HG02943 (cell line): ENCODE data around the gene TAAR1.
A peak's percentile ranks its signal among the peaks of the same experiment; 100 is the strongest.
"Not testable (repeated sequence)": the region's sequence is repeated elsewhere in the genome, so short reads cannot be mapped to it uniquely, and the experiment has no call there.

Experiments used
- ATAC-seq: cut with Tn5 transposase; IDR thresholded peaks from one replicate; pipeline ENCODE4 v1.9.1; 2021; ENCODE audit warnings: mild to moderate bottlenecking, low read depth, moderate library complexity; ENCODE audit not compliant: unreplicated experiment

Gene TAAR1

GRCh38 chr6:132664309-132665034 is 5.5 kb upstream of the TAAR1 start:
- ATAC-seq: no peak

GRCh38 chr6:132663661-132664060 is 4.7 kb upstream of the TAAR1 start:
- no peak for ATAC-seq

GRCh38 chr6:132661906-132662305 is 2.9 kb upstream of the TAAR1 start:
- ATAC-seq: no peak

GRCh38 chr6:132651062-132651461 is 7.9 kb downstream of the TAAR1 start:
- ATAC-seq: no peak

GRCh38 chr6:132650429-132650828 is 8.6 kb downstream of the TAAR1 start:
- no peak for ATAC-seq

- ATAC-seq: no peak
These were observed 10.2 kb downstream of the TAAR1 start for GRCh38 chr6:132648828-132649227.

GRCh38 chr6:132648356-132648755 is 10.6 kb downstream of the TAAR1 start:
- peak; percentile 65 for ATAC-seq

- ATAC-seq: no peak
These were observed 15.4 kb downstream of the TAAR1 start for GRCh38 chr6:132643547-132643946.

GRCh38 chr6:132637135-132637534 is 21.8 kb downstream of the TAAR1 start:
- not testable (repeated sequence) for ATAC-seq

GRCh38 chr6:132635906-132636305 is 23.1 kb downstream of the TAAR1 start:
- ATAC-seq: not testable (repeated sequence)

GRCh38 chr6:132635288-132635687 is 23.7 kb downstream of the TAAR1 start:
- ATAC-seq: not testable (repeated sequence)

GRCh38 chr6:132634796-132635195 is 24.2 kb downstream of the TAAR1 start:
- no peak for ATAC-seq

- no peak for ATAC-seq
These were observed 25.6 kb downstream of the TAAR1 start for GRCh38 chr6:132633362-132633761.

GRCh38 chr6:132624175-132624574 is 34.8 kb downstream of the TAAR1 start, which contains the start of gene TAAR2:
TAAR2 (minus strand) TSS chr6:132624275; CDS start chr6:132624275, 0 bp downstream.
- ATAC-seq: no peak

GRCh38 chr6:132623106-132623845 is 35.7 kb downstream of the TAAR1 start:
- ATAC-seq: no peak

- no peak for ATAC-seq
These were observed 42.3 kb downstream of the TAAR1 start for GRCh38 chr6:132616677-132617076.

- no peak for ATAC-seq
These were observed 44.4 kb downstream of the TAAR1 start for GRCh38 chr6:132614554-132614953.

GRCh38 chr6:132612449-132613108 is 46.4 kb downstream of the TAAR1 start:
- no peak for ATAC-seq

GRCh38 chr6:132611616-132612015 is 47.4 kb downstream of the TAAR1 start:
- ATAC-seq: no peak

GRCh38 chr6:132607544-132608233 is 51.3 kb downstream of the TAAR1 start:
- ATAC-seq: peak; percentile 69
